IPS DF 4.7 (cell line): ENCODE measurements around the gene ZSWIM4.
A peak's percentile ranks its signal among the peaks of the same experiment; 100 is the strongest.

ENCODE experiments used
- DNase-seq: peaks from one replicate; pipeline ENCODE4 v3.0.0-alpha.2; 2013; ENCODE audit warnings: low spot score; ENCODE audit errors: extremely low read depth

The ZSWIM4 gene

DNA sequence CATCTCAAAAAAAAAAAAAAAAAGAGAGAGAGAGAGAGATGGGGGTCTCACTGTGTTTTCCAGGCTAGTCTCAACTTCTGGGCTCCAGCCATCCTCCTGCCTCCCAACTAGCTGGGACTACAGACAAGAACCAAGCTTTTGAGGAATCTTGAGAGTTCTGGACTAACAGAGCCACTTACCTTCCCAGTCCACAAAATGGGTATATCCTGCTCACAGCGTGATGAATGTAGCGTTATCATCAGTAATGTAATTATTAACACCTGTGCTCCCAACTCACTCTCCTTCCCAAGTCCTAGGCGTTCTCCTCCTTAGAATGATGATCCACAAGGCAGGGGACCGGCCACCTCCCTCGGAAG is 77.1 kb downstream of the ZSWIM4 start:
- DNase-seq, result no peak

DNA sequence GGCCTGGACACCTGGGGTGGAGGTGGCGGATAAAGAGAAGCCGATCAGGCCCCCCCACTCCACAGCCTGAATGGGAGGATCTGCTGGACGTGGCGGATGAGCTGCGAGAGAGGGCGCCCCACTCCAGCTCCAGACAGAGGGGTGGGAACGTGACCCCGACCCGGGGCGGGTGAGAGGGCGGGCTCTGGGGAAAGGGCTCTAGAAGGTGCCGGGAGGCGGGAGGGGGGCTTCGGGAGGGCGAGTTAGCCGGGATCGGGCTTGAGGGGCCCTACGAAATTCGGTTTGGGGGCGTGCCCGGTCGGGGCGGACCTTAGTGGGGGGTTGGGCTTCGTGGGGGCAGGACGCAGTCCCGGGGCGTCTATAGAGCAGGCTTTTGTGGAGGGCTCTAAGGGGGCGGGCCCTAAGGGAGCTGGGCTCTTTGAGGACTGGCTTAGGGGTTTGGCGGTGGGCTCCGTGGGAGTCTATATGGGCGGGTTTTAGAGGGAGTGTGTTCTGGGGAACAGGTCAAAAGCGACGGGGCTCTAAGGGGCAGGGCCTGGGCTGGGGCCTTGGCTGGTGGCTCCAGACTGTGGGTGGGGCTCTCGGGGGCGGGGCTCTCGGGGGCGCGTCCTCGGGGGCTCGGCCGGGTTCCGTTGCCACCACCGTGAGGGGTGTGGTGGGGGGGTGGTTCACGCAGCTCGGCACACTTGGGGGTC is 77.6 kb downstream of the ZSWIM4 start:
- DNase-seq, result no peak

- DNase-seq, result no peak
Observed at GRCh38 chr19:13873834-13874515, 78.7 kb downstream of the ZSWIM4 start.

GRCh38 chr19:13875824-13876223 is 80.6 kb downstream of the ZSWIM4 start:
- no peak for DNase-seq

- DNase-seq, result no peak
Observed at GRCh38 chr19:13876834-13877233, 81.6 kb downstream of the ZSWIM4 start, which contains the start of gene NANOS3. NANOS3 (plus strand) TSS chr19:13877134; CDS start chr19:13877249, 115 bp downstream.

GRCh38 chr19:13877303-13877702 is 82.1 kb downstream of the ZSWIM4 start:
- no peak for DNase-seq

DNA sequence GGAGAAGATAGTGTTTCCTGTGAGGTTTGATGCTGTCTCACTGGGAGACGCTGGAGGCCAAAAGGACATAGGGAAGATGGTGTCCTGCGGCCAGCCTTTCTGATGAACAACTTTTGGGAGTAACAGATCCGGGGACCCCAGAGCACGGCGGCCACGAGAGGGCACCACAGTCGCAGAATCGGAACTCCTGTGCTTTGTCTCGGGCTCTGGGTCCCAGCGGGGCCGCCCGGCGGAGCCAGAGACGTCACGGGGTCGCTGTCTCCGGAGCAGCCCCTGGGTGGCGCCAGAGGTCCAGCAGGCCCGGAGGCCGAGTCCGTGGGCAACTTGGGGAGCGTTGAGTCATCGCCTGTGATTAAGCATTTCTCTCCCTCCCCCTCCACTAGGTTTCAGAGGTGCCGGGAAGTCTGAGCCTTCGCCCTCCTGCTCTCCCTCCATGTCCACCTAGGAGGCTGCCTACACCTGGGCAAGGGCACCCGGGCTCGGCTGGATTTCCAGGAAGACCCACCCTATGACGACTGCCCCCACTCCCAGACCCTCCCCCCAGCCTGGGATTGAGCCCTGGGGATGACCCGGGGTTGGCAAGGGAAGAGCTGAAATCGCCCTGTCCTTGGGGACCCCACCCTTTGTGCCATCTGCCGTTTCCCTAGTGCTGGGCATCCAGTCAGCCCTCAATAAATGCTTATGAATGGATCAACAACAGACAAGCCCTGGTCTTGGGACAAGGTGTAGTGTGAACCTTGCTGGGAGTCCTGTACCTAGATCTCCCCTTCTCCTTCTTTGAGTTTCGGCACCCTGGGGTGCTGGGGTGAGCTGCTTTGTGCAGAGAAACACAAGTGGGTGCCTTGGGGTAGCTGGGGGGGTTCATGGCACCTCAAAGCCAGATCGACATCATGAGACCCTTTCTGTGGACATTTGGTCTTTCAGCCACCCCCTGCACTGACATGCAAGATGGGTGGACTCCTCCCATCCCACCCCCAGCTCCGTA is 85.1 kb downstream of the ZSWIM4 start:
- DNase-seq, result peak; percentile 90

GRCh38 chr19:13881251-13881691 is 86.0 kb downstream of the ZSWIM4 start:
- DNase-seq, result no peak
